Right renal pelvis (tissue), 4 donors: ENCODE results near the gene KCNN1. TPM values are rescaled to one million over a fixed set of nuclear protein-coding genes. Genes with fewer than 3 reads are reported as not detected.
"Not testable (repeated sequence)": the region's sequence is repeated elsewhere in the genome, so short reads cannot be mapped to it uniquely, and the experiment has no call there.

Experiments
- DNase-seq, 4 donors: peaks; one replicate each; pipeline ENCODE4 v3.0.0-alpha.2; 2013; ENCODE audit warnings: low read depth in 4 of 4, low spot score in 3 of 4, missing footprints in 1 of 4
- polyA plus RNA-seq, 4 donors: library from polyadenylated mRNA; unstranded; fragments of 120-200 nt; gene quantifications; one replicate each; pipeline ENCODE4 v1.2.1, GENCODE V29; 2013; ENCODE audit not compliant: insufficient read length in 4 of 4

KCNN1 gene
- polyA plus RNA-seq, 4 donors, result 4.4 to 7.3 (median 4.9) TPM

- no peak for DNase-seq
These were observed 547 bp downstream of the KCNN1 start for GRCh38 chr19:17967257-17968051.

DNA sequence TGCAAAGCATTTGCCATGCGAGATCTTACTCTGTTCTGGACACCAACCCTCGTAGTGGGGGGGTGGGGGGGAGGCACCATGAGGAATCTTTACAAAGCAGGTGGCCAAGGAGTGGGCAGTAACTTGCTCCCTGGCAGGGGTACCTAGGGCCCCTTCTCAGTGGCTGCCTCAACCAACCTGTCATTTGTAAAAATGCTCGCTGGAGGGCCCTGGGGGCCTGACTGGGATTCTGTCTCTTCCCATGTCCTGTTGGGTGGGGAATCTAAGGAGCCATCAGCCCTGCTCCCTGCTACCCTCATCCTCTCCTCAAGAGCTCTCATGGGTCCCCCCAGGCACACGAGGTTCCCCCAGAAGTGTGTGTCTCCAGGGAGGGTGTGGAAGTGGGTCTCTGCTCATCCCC, 1.5 kb downstream of the KCNN1 start:
- no peak for DNase-seq

GRCh38 chr19:17969096-17969792, 2.3 kb downstream of the KCNN1 start:
- no peak for DNase-seq

DNA sequence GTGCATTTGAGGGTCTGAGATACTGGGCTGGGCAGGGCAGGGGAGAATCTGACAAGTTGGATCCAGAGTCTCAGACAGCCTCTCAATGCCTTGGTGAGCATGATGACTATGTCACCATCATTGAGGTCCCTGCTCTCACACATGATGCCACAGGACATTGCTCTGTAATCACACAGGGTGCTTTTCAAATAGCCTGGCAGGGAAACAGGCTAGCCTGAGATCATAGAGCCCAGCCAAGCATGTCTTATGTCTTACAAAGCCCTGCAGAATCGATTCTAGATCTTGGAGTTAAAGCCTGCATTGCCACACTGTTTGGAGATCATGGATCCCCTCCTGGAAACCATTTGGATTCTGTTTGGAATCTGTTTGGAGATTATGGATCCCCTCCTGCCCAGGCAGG, 5.3 kb downstream of the KCNN1 start:
- DNase-seq, result no peak

DNA sequence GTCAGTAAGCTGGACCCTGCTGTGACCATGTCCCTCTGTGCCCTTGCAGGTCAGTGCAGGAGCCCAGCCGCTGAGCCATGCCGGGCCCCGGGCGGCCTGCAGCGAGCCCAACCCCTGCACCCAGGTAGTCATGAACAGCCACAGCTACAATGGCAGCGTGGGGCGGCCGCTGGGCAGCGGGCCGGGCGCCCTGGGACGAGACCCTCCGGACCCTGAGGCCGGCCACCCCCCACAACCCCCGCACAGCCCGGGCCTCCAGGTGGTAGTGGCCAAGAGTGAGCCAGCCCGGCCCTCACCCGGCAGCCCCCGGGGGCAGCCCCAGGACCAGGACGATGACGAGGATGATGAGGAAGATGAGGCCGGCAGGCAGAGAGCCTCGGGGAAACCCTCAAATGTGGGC, 6.9 kb downstream of the KCNN1 start:
- DNase-seq, result no peak

- DNase-seq, result no peak
These were observed 7.6 kb downstream of the KCNN1 start for GRCh38 chr19:17974551-17974950.

DNA sequence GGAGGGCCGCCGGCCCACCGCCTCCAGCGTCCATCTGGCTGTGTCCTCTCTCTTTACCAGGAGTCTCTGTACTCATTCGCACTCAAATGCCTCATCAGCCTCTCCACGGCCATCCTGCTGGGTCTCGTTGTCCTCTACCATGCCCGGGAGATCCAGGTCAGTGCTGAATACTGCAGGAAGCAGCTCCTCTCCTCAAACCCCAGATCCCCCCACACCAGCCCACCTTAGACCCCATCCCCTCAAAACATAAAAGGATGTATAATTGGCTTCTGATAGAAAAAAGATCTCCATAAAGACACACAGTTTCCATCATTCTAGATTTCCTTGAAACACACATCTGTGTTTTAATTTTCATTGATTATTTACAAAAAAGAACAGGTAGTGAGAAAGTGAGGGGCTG, 8.1 kb downstream of the KCNN1 start:
- DNase-seq, result no peak

DNA sequence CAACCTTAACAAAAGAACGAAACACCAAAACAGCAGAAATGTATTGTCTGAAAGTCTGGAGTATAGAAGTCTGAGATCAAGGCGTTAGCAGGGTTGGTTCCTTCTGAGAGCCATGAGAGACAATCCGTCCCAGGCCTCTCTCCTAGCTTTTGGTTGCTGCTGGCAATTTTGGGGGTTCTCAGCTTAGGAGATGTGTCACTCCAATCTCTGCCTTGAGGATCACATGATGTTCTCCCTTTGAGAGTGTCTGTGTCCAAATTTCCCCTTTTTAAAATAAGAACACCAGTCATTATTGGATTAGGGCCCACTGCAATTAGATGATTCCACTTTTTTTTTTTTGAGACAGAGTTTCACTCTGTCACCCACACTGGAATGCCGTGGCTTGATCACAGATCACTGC, 10.1 kb downstream of the KCNN1 start:
- DNase-seq, result no peak

DNA sequence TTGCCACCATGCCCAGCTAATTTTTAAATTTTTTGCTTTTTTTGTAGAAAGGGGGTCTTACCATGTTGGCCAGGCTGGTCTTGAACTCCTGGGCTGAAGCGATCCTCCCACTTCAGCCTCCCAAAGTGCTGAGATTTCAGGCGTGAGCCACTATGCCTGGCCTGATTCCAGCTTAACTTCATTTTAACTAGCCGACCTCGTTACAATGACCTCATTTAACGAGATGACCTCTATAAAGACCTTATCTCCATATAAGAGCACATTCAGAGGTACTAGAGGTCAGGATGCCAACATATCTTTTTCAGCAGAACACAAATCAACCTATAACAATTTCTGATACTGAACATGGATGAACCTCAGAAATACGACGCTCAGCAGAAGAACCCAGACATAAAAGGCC, 10.6 kb downstream of the KCNN1 start:
- no peak for DNase-seq

- DNase-seq, result no peak
These were observed 14.7 kb downstream of the KCNN1 start for GRCh38 chr19:17981611-17982010.

- DNase-seq, result no peak
These were observed 15.5 kb downstream of the KCNN1 start for GRCh38 chr19:17982430-17982829.

DNA sequence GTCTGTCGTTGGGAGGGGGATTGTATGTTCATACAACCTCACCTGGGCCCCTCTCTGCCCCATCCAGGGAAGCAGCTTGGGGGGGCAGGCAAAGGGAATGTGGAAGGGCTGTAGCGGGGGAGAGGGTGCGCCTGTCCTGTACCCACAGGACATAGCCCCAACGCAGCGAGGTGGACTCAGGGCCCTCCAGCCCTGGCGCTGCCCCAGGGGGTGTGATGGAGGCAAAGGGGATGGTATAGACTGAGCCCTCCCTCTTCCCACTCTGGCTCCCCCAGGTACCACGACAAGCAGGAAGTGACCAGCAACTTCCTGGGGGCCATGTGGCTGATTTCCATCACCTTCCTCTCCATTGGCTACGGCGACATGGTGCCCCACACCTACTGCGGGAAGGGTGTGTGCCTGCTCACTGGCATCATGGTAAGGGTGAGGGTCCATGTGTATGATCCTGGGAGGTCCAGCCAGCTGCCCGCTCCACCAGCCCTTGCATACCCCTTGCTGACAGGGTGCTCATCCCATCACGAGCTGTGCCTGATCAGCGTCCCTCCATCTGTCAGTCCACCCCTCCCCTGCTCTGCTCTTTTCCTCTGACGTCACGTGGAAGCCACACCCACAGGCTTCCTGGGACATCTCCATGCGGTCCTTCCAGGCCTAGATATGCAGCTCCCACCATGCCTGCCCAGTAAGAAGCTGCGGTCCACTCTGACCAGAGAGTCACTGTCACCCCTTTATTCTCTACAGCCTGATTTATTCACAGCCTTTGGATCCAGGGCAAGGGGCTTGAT, 18.3 kb downstream of the KCNN1 start:
- no peak for DNase-seq

GRCh38 chr19:17986569-17986968, 19.7 kb downstream of the KCNN1 start:
- DNase-seq, result not testable (repeated sequence)

DNA sequence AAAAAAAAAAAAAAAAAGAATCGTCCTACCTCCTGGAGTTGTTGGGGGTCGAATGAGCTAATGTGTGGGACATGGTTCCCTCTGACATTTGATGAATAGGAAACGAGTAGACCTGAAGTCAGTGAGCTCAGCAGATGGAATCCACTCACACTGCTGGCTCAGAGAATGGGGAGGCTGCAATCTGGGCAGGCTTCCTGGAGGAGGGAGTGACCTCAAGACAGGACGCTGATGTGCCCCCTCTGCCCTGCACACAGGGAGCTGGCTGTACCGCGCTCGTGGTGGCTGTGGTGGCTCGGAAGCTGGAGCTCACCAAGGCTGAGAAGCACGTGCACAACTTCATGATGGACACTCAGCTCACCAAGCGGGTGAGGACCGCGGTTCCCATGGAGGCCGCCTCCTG, 21.3 kb downstream of the KCNN1 start:
- no peak for DNase-seq

GRCh38 chr19:17989425-17990094, 22.7 kb downstream of the KCNN1 start:
- DNase-seq, result no peak

DNA sequence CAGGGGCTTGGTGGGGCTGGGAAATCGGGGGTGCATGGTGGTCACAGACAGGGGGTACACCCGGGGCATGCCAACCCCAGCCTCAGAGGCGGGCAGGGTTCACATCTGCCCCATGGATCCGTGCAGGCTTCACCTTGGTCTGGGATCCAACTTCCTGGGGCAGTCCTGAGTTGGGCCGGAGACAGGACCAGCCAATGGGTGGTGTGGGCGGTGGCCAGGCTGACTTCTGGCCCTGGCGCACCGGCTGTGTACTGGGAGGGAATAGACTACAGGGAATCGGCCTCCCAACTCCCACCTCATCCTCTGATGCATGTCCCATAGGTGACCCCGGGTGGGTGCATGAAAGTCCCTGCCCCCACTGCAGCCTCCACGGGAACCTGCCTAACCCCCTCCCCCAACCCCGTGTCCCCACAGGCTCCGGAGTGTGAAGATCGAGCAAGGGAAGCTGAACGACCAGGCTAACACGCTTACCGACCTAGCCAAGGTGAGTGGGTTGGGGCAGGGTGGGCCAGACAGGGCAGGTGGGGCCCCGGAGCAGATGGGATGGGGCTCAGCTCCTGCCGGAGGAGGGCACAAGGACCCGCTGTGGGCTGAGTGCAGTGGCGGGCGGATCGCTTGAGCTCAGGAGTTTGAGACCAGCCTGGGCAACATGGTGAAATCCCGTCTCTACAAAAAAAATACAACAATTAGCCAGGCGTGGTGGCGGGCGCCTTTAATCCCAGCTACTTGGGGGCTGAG, 26.3 kb downstream of the KCNN1 start:
- no peak for DNase-seq

GRCh38 chr19:17996826-17997316, 30.0 kb downstream of the KCNN1 start:
- DNase-seq, result peak in 3 of 4 donors; percentile 50 to 73 (median 65)

DNA sequence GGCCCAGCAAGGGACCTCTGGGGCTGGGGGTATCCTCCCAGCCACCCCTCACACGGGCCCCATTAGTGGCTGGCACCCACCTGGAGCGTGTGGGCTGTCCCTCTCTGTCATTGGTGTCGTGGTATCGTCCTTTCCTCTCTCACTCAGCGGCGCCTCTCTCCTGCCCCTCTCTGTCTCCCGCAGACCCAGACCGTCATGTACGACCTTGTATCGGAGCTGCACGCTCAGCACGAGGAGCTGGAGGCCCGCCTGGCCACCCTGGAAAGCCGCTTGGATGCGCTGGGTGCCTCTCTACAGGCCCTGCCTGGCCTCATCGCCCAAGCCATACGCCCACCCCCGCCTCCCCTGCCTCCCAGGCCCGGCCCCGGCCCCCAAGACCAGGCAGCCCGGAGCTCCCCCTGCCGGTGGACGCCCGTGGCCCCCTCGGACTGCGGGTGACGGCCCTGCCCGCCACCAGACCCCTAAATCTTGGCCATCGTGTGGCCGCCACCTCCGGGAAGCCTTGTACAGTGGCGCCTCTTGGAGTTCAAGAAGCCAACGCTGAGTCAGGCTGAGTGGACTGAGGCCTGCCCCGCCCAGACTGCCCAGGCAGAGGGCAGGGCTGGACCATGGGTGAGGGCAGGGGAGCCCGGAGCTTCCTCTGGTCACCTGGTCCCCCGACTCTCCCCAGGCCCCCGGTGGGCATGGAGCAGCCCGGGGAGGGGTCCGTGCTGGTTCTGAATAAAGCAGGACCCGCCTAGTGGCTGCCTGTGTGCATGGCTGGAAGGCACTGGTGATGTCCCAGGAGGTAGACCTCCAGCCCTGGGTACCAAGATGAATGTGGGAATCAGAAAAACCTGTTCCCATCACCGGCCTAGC, 31.3 kb downstream of the KCNN1 start:
- no peak for DNase-seq

GRCh38 chr19:17998827-17999150, 31.9 kb downstream of the KCNN1 start:
- DNase-seq, result no peak
